ENCODE data around the gene ZCCHC14. TPM values are rescaled to one million over a fixed set of nuclear protein-coding genes. Genes with fewer than 3 reads are reported as not detected.
"Not testable (repeated sequence)": the region's sequence is repeated elsewhere in the genome, so short reads cannot be mapped to it uniquely, and the experiment has no call there.

Gene ZCCHC14
- total and polyA plus RNA-seq, 10 of the 15 experiments (the other 5 are each of a cell fraction or from before 2014, with no cell fraction given) = 0.02 to 0.26 (median 0.05) TPM; not detected in 3

- Histone ChIP-seq H3K4me1 (ENCODE audit: control insufficient read depth, insufficient read depth, low read length) (peaks cover 15% of the 10 kb centered on the region), H3K4me2 (ENCODE audit: control insufficient read depth, insufficient read depth) (peak overlapping the region; percentile 63), H3K79me2 (ENCODE audit: control insufficient read depth, insufficient read depth, low read length) (peaks cover 32% of the 10 kb centered on the region), H3K4me3 (peak overlapping the region; percentile 79; the same call in 1 of the 2 replicates), H2AFZ (ENCODE audit: control insufficient read depth, low read depth, low read length) (peak overlapping the region; percentile 81)
- not testable (repeated sequence) for FAIRE-seq; H3K27ac ChIP-seq (ENCODE audit: control insufficient read depth, insufficient read depth); H4K20me1 ChIP-seq (ENCODE audit: control insufficient read depth, insufficient read depth); H3K9ac ChIP-seq (ENCODE audit: control insufficient read depth, insufficient read depth, low read length); H3K9me3 ChIP-seq (replicated peaks; ENCODE audit: control insufficient read depth, insufficient read depth, low read length); DNase-seq (ENCODE audit: low read depth, low spot score); BruUV-seq (replicated peaks); H3K27me3 ChIP-seq (replicated peaks in 1 of 2; ENCODE audit: control insufficient read depth in 2 of 2, insufficient read depth in 2 of 2, low read length in 1 of 2); H3K36me3 ChIP-seq (ENCODE audit: control insufficient read depth in 2 of 2, insufficient read depth in 2 of 2, low read length in 1 of 2); ATAC-seq
- in situ Hi-C loops (cut with MboI) = loop anchor here (10.0 kb wide), 1 partner anchor 480 kb away; the partner anchor contains the start of gene SLC7A5
- ChIA-PET CTCF (interaction anchor here (1.4 to 4.8 kb wide), 4 partner anchors 9 to 68 kb away, joined by 3 to 40 read pairs (median 5); partner anchors contain the start of gene C16orf95), SMC1A (ENCODE audit: uncharacterized antibody, unreplicated experiment) (interaction anchor here (2.1 kb wide), 1 partner anchor 10 kb away, joined by 10 read pairs; no protein-coding TSS in a partner anchor), RAD21 (ENCODE audit: unreplicated experiment) (interaction anchor here (2.4 kb wide), 1 partner anchor 67 kb away, joined by 16 read pairs; the partner anchor contains the start of gene C16orf95), POLR2A (interaction anchor here (1.6 to 4.5 kb wide), 3 partner anchors 10 to 381 kb away, joined by 5 to 36 read pairs (median 19); partner anchors contain the start of genes C16orf95, KLHDC4 and MAP1LC3B)
- WGBS (ENCODE audit: insufficient coverage, insufficient replicate concordance, low lambda C conversion rate, missing lambda C conversion rate) = 68% methylated on average over 12 of the region's 12 CpGs
- intact Hi-C loops (cut with micrococcal nuclease; ENCODE audit: unreplicated experiment) = loop anchor here (10.0 kb wide), 1 partner anchor 1070 kb away; the partner anchor contains the start of gene ZFPM1
- TF ChIP-seq, protein P1, sequence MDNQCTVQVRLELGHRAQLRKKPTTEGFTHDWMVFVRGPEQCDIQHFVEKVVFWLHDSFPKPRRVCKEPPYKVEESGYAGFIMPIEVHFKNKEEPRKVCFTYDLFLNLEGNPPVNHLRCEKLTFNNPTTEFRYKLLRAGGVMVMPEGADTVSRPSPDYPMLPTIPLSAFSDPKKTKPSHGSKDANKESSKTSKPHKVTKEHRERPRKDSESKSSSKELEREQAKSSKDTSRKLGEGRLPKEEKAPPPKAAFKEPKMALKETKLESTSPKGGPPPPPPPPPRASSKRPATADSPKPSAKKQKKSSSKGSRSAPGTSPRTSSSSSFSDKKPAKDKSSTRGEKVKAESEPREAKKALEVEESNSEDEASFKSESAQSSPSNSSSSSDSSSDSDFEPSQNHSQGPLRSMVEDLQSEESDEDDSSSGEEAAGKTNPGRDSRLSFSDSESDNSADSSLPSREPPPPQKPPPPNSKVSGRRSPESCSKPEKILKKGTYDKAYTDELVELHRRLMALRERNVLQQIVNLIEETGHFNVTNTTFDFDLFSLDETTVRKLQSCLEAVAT (IDR thresholded peaks at IDR 0.05) = peak; percentile 87
- peak; percentile 26; the same call in 1 of the 2 replicates for TF ChIP-seq FOXK2 (IDR thresholded peaks at IDR 0.05)
These were observed 108.0 kb downstream of the ZCCHC14 start for GRCh38 chr16:87384875-87385167.
